CD4-positive, alpha-beta T cell treated with Interleukin-1 beta for 1 hour (primary cell): ENCODE data around the gene PCLO.
"Not testable (repeated sequence)": the region's sequence is repeated elsewhere in the genome, so short reads cannot be mapped to it uniquely, and the experiment has no call there.

Experiments
- DNase-seq, 2 donors: peaks; one replicate each; pipeline ENCODE4 v3.0.0-alpha.2; 2020 to 2022

PCLO gene

DNA sequence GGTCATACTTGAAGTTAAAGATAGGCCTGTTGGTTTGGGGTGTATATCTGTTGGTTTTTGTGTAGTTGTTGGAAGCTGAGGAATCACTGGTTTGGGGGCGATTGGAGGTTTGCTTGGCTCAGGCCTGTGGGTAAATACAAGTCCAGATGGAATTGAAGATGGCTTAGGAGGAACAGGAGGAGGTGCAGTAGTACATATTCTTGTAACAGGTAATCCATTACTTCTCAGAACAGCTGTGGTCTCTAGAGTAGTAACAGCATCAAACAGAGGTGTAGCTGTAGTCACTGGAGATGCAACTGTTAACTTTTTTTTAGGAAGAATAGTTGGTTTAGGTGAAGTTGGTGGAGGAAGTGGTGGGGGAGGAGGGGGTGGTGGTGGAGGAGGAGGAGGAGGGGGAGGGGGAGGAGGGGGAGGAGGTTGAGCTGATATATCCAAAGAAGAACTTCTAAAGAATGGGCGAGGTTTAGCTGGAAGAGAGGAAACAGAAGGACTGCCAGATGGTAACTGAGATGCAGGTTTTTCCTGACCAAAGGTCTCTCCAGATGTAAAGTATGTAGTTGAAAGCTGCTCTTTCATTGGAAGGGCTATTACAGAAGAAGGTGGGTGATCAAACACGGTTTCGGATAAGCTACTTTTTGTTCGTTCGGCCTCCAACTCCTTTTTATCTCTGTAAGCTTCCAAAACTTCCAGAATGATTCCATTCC is 209.2 kb downstream of the PCLO start:
- no peak for DNase-seq

DNA sequence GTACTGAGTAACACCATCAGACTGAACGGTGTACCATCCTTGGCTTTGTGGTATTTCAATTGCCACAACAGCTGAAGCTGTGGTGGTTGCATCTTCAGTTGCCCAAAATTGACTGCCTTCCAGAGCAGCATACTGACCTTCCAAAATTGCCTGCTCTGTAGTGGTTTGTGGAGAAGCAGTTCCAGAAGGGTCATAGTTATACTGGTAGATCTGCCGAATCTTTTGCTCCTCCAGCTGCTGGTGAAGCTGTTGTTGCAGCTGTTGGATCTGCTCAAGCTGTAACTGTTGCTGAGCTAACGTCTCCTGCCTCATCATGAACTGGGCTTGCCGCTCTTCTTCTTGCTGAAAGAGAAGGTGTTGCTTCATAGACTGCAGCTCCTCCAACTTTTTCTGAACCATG is 212.2 kb downstream of the PCLO start:
- no peak for DNase-seq

DNA sequence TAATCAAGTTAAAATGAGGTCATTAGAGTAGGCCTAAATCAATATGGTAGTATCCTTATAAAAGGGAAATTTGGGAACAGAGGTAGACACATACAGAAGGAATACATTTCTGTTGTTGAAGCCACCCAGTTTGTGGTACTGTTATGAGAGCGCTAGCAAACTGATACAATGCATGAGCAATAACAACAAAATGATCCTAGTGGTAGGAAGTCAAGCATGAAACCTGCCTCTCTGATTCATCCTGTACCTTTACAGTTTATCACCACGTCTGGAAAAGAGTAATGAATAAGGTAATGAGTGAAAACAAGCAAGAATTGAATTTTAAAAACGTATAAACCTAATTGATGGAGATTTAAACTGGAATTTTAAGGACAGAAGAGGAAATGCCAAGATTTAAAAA is 217.2 kb downstream of the PCLO start:
- DNase-seq = no peak

DNA sequence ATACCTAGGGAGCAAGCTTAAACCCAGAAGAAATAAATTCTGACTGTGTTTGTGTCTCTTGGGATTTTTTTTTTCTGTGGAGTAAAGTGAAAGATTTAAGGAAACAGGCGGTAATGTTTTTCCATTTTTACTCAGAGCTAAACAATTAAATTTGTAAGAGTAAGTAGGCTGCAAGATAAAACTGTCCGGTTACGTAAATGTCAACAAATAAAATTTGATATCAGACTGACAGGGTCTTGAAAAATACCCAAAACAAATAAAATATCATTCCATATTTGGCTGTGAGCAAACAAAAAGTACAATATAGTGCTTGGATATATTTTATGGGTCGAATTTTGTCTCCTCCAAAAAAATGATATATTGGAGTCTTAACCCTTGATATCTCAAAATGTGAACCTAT is 217.6 kb downstream of the PCLO start:
- DNase-seq = no peak

DNA sequence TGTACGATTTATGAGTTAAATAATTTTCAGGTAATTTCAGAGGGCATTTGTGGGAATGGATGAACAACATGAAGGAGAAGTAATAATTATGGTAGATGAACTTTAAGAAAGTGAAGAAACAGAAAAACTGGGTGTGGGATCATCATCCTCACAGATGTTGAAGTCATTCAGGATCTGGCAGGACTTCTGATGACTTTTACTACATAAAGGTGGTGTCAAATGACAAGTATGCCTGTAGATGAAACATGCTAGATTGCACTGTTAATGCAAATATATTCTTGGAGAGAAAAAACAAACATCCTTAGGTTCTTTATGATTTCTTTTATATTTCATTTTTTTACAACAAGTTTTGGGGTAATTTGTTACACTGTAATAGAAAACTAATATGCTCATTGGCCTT is 230.2 kb downstream of the PCLO start:
- DNase-seq = no peak

DNA sequence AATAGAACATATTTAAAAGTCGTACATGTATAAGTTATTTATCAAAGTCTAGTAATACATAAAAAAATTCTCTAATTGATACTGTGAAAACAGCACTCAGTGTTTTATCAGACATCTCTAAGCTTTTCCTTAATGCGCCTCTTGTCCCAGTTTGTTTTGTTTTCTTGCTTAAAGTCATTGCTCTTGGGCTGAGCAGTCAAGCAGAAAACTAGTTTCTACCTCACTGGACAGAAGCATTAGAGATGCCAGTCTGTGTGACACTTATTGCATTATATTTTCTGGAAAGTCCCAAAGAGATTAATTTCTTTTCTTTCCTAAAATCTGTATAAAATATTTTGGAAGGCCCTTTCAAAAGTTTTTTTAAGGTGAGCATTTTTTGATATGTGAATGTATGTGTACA is 236.2 kb downstream of the PCLO start:
- no peak for DNase-seq

DNA sequence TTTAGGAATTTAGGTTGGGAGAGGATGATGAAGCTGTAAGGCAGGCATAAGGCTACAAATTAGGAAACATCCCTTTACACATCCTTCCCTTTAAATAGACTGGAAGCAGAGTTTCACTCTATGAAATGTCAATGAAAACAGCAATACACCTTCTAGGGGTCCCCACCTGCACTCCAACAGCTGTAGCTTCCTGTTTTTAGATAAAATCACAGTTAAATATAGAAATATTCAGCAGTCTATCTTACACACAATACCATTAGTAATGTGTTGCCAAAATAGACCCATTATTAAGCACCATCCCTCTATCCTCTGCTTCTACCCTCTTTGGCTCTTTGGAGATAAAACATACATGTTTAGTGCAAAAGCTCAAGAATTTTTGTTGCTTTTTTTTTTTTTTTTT is 237.4 kb downstream of the PCLO start:
- no peak for DNase-seq

DNA sequence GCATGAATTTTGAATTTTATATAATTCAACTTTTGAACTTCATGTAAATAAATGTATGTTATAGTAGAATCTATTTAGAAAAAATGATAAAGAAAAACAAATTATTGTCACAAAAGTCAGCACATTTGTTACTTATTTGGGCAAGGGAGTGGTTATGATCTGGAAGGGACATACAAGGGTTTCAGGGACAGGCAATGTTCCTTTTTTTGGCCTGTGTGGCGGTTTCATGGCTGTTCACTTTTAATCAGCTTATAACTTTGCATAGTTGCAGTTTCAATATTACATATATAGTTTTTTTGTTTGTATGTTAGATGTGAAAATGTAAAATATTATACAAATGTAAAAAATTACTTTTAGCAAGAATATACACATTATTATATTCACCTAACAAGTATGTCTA is 256.2 kb downstream of the PCLO start:
- no peak for DNase-seq

DNA sequence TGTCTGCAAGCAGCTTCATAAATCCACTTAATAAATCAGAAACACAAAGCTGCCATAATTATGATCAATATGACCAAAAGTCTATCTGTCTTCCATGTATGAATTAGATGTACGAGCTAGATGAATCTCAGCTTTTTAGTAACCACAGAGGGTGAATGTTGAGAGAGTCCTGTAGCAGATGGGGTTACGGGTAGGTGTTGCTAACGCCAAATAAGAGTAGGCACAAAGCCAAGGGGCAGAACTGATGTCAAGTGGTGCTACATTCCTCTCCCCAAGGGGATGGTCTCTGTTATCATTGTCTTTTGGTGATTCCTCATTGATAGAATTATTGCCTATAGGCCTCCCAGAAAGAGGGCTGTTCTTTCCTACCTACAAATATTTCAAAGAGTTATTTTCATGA is 257.8 kb downstream of the PCLO start:
- DNase-seq = no peak

DNA sequence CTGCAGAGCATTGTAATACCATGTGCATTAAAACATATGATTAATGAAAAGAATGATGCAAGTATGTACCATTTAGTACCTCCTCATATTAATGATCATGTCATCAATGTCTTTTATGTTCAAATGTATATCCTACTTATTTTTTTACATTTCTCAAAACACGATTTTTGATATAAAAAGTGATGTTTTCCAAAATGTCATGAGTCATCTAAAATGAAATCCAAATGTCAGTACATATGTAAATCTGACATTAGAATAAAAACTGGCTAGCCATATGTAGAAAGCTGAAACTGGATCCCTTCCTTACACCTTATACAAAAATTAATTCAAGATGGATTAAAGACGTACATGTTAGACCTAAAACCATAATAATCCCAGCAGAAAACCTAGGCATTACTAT is 261.6 kb downstream of the PCLO start:
- not testable (repeated sequence) for DNase-seq

DNA sequence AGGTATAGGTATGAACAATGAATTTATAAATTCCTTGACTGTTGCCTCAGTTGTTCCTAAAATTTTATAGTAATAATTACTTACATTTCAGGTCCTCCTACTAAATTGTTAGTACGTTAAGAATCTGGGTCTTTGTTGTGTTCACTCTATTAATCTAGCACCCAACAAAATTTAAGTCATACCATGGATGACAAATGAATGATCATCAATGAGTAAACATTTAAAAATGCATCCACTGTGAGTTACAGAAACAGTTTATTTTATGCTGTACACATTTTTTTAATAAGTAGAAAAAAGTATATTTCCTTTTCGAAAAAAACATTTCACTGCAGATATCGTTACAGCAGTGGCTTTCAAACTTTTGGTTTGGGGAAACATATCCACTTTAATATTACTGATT is 265.2 kb downstream of the PCLO start:
- DNase-seq = no peak

DNA sequence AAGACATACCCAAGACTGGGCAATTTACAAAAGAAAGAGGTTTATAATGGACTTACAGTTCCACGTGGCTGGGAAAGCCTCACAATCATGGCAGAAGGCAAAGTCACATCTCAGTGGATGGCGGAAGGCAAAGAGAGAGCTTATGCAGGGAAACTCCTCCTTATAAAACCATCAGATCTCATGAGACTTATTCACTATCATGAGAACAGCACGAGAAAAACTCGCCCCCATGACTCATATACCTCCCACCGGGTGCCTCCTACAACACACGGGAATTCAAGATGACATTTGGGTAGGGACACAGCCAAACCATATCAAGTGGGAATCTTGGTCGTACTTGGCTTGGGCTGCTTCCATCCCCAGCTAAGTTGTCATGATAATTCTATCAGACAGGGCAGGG is 268.3 kb downstream of the PCLO start:
- not testable (repeated sequence) for DNase-seq

DNA sequence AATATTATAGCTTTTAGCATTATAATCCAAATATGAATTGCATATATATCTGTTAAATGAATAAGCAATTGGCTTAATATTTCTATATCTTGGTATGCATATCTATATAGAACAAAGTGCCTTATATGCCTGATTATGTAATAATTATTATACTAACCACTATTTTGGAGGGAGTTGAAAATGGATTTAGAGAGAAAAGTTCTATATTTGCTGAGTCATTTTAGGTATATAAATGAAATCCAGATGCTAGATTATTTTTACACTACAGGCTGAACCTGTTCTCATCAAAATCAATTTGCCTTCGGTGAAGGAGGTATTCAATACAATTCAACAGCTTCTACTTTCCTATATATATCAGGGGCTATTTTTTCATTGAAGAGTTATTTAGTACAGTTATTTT is 276.4 kb downstream of the PCLO start:
- no peak for DNase-seq

DNA sequence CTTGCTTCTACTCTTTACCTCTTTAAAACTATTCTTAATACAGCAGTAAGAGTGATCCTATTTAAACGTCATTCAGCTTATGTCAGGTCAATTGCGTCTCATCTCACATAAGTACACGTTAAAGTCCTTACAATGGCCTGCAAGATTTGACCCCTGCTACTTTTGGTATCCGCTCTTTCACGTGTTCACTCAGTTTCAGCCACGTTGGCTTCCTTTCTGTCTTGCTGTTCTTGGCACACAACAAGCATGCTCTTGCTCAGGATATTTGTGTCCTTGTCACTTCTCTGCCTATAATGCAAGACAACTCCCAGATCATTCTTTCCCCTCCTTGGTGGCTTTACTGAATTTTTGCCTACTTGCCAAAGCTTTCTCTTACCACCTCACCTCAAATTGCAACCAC is 296.8 kb downstream of the PCLO start:
- DNase-seq = no peak

DNA sequence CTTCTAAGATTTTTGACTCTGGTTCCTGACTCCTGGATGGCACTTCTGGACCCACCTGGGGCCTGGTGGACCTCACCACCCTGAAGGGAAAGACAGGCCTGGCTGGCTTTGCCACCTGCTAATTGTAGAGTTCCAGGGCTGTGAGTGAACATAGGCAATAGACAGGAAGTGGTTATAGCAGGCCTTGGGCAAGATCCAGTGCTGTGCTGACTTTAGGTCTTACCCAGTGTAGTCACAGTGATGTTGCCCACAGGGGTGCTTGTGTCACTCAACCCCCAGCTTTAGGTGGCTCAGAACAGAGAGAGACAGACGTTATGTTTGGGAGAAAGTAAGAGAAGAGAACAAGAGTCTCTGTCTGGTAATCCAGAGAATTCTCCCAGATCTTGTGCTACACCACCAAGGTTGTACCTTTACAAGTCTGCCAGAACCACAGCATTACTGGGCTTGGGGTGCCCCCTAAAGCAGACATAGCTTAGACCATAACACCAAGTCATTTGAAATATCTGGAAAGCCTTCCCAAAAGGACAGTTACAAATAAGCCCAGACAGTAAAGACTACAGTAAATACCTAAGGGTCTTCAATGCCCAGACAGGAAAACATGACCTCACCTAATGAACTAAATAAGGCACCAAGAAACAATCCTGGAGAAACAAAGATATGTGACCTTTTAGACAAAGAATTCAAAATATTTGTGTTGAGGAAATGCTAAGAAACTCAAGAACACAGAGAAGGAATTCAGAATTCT is 303.4 kb downstream of the PCLO start:
- DNase-seq = no peak

DNA sequence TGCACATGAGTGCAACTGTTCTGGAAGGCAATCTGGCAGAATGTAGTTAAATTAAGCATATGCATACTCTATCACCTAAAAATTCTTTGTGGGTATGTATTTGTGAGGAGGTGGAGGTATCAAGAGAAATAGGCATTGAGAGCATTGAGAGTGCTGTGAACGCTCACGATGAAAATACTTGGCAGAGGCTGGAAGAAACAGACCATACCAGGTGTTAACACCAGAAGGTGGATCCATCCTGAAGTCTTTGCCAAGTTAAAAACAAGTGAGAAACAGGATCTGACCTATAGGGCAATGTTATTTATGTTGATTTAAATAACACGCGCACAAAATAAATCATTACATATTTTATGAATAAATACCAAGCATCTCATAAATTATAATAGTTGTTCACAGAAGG is 311.6 kb downstream of the PCLO start:
- no peak for DNase-seq

DNA sequence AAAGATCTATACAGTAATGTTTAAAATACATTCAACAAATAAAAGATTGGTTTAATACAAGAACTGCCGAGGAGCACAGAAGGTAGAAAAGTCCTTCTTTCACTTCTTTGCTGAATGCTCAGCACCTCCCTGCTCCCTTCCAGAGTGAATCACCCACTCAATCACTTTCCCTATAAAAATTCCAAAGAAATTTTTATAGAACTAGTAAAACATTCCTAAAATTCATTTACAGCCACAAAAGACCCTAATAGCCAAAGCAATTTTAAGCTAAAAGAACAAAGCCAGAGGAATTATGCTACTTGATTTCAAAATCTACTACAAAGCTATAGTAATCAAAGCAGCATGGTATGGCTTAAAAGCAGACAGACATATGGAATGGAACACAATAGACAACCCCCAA is 320.9 kb downstream of the PCLO start:
- no peak for DNase-seq

DNA sequence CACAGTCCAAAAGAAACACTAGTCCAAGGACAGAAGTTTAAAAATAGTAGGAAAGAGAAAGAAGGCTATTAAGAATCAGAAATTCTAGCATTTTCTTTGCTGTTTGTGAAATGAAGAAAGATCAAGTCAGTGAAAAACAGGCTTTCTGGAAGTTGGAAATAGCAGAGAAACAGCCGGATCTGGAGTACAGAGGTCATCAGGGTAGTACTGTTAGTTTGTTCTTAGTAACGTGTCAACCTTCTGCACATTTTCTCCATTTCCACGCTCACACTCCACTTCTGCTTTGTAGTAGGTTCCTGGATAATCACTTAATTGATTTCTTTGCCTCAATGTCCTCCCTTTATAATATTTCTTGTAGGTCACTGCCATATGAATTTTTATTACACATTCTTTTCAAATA is 322.6 kb downstream of the PCLO start:
- no peak for DNase-seq

DNA sequence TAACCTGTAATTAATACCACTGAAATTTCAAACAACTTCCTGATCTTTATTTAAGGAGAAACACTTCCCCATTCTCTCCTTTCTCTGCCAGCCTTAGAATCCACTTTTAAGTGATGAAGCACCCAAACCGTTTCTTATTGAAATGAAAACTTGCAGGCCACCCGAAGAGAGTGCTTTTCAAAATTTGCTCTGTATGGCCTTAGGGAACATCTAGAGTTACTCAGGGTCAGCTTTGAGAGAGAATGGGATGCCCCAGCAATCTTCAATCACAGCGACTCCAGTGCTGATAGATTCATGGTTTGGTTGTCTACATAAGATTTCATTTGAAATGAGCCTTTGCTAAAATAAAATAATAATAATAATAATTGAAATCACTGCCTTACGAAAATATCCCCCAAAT is 323.1 kb downstream of the PCLO start:
- no peak for DNase-seq

DNA sequence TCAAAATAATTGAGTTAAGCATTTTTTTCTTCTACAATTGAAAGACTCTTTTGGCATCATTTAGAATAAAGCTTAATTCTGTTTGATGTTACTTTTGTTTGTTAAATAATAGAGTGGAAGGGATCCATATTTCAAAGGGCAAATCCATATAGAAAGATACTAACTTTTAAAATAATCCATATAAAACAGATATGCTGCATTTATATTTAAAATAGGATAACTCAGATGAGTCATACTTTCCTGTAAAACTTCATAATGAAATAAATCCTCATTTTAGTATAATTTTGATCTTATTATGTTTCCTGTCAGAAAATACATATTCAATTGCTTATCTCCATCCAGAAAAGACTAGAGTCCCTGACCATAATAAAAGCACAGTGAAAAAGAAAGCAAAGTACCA is 323.6 kb downstream of the PCLO start:
- DNase-seq = no peak

DNA sequence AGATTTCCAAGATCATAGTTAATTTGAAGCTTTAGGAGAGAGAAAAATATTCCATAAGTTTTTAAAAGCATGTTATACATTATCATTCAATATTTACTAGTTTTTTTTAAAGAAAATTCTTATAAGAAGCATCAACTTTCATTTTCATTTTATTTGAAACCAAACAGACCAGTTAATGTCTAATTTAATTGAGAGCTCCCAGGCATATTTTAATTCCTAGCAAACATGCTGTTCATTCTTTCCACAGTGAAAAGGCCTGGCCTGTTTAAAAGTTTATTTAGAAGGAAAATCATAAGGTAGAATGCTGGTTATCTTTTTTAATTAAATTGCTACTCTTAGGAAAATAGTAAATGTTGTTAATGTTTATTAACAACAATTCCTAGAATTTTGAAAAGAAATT is 324.4 kb downstream of the PCLO start:
- no peak for DNase-seq

DNA sequence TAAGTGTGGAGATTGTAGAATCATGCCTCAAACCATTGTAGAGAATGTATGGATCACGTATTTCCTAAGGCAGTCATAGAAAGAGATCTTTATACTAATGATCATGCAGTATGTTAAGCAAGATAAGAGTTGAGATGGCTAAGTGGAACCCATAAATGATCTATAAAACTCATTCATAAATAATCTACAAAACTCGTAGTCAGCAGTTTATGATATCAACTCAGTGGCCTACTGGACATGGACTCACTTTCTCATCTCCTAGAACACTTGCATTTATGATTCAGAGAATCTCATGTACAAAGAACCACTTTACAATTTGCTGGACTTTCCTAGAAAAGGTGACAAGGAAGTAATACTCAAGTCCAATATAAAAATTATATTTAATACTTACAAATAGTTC is 339.6 kb downstream of the PCLO start:
- DNase-seq = no peak

DNA sequence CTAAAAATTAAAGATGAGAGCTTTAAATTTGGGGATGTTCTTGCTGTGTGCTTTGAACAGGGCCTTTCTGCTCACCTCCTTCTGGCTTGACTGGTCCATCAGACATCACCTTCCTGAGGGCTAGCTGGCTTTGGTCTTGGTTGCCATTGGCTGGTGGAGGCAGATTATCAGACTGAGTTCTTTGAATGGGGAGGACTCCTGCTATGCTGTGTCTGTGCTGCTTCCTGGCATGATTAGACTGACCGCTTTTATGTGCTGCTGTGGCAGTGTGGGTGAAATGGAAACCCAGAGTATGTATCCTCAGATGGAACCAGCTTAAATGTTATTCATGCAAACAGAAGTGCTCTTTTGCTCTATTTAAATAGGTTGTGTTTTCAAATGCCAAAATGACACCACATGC is 341.6 kb downstream of the PCLO start:
- no peak for DNase-seq

DNA sequence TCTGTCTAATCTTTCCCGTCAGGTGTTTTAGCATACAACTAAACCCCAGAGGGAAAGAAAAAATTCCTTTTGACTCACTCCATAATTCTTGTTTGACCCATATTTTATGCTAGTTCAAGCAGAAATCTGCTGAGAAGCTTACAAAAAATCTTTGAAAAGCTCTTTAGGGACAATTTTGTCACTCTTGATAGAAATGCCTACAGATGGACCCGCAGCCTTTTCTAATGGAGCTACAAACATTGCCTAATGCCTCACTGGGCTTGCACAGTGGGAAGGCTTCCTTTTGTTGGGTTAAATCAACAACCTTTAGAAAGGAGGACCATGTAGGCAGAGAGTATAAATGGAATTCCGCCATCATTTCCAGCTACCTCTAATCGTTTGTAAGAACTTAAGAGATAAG is 344.5 kb downstream of the PCLO start:
- no peak for DNase-seq

DNA sequence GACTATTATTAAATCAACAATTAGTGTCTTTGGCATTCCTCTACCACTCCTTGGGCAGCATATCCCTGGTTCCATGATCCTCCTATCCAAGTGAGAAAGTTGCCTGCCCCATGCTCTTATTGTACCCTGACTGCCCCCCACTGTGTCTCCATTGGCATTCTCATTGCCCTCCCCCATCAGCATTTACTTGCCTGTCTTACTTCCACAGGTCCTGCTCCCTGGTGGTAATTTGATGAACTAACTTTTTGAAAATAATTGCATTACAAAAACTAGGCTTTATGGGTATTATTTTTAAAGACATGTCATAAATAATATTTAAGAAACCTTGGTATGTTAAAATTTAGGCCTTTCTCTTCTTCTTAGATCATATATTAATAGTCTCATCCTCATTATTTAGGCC is 346.4 kb downstream of the PCLO start:
- DNase-seq = no peak
